Measurements from ENCODE around the gene AGAP1. TPM values are rescaled to one million over a fixed set of nuclear protein-coding genes. Genes with fewer than 3 reads are reported as not detected.

AGAP1 gene
- total and polyA plus RNA-seq, 2 donors (not counting 3 experiments of a cell fraction or from before 2014, with no cell fraction given) = 10.2 to 20.9 TPM

DNA sequence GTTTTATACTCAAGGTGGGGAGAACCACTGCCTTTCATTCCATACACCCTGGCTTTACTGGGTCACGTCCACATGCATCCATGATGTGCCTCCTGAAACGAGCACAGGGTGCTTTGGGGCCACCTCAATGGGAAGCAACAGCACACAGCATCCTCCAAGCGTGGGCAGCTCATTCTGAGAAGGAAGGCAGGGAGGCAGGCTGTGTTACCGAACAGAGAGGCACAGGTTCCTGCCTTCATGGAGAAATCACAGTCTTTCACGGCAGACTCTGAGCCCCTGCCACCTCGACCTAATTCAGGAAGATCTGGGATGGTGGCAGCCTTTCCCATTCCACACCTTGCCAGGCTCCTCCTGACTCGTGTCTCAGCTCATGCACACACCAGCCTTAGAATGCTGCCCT is 544.3 kb downstream of the AGAP1 start:
- POLR2A ChIA-PET = no interaction called here

More for the DNA sequence above, 544.3 kb downstream of the AGAP1 start:
- H3K9ac ChIP-seq (replicated peaks; ENCODE audit: extremely low read depth, insufficient read depth, low read length) = no peak overlapping the region
- no peak overlapping the region for H2AFZ ChIP-seq (ENCODE audit: low read depth, low read length)
- H3K9me3 ChIP-seq (replicated peaks; ENCODE audit: control insufficient read depth, insufficient read depth, low read length) = no peaks in the 10 kb centered on the region
- H3K27ac ChIP-seq (ENCODE audit: insufficient read depth, low read depth, low read length) = no peak overlapping the region
- dilution Hi-C loops (cut with MboI; ENCODE audit: extremely low pct_ligation_motif_present, low sequenced_read_pairs) = no loop called here
- no peaks in the 10 kb centered on the region for H3K36me3 ChIP-seq (ENCODE audit: control insufficient read depth in 2 of 2, extremely low read depth in 1 of 2, insufficient read depth in 2 of 2, low read length in 2 of 2)
- BruUV-seq (replicated peaks) = no TSS peak
- no peak overlapping the region for H3K4me2 ChIP-seq (ENCODE audit: insufficient read depth, low read length)
- no peaks in the 10 kb centered on the region for H3K9me1 ChIP-seq (replicated peaks; ENCODE audit: control insufficient read depth, extremely low read depth, insufficient read depth, low read length)
- intact Hi-C loops (cut with micrococcal nuclease) = no loop called here
- no peaks in the 10 kb centered on the region for H4K20me1 ChIP-seq (replicated peaks; ENCODE audit: control insufficient read depth, extremely low read depth, insufficient read depth, low read length)
- CTCF ChIA-PET = no interaction called here
- H3K79me2 ChIP-seq (ENCODE audit: control insufficient read depth, insufficient read depth, low read length) = no peaks in the 10 kb centered on the region
- DNase-seq (ENCODE audit: low read depth, low spot score) = no peak
- H3K27me3 ChIP-seq (ENCODE audit: control insufficient read depth in 2 of 2, insufficient read depth in 2 of 2, low read length in 2 of 2) = no peaks in the 10 kb centered on the region
- H3K4me1 ChIP-seq (ENCODE audit: control insufficient read depth, extremely low read depth, insufficient read depth, low read length) = no peaks in the 10 kb centered on the region
- no peak for FAIRE-seq
- H3K4me3 ChIP-seq (replicated peaks in 1 of 3; ENCODE audit: insufficient read depth in 1 of 3, low read depth in 1 of 3, low read length in 3 of 3) = no peak overlapping the region
- TF ChIP-seq, protein P1, sequence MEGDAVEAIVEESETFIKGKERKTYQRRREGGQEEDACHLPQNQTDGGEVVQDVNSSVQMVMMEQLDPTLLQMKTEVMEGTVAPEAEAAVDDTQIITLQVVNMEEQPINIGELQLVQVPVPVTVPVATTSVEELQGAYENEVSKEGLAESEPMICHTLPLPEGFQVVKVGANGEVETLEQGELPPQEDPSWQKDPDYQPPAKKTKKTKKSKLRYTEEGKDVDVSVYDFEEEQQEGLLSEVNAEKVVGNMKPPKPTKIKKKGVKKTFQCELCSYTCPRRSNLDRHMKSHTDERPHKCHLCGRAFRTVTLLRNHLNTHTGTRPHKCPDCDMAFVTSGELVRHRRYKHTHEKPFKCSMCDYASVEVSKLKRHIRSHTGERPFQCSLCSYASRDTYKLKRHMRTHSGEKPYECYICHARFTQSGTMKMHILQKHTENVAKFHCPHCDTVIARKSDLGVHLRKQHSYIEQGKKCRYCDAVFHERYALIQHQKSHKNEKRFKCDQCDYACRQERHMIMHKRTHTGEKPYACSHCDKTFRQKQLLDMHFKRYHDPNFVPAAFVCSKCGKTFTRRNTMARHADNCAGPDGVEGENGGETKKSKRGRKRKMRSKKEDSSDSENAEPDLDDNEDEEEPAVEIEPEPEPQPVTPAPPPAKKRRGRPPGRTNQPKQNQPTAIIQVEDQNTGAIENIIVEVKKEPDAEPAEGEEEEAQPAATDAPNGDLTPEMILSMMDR (IDR thresholded peaks at IDR 0.05; ENCODE audit: extremely low read depth in 1 of 2, insufficient read depth in 1 of 2, low read depth in 1 of 2, low read length in 2 of 2) = no peak
- TF ChIP-seq POLR2A (IDR thresholded peaks at IDR 0.05; ENCODE audit: low read depth, low read length) (no peak), GATA2 (IDR thresholded peaks at IDR 0.05; ENCODE audit: insufficient read depth, insufficient read length, low read depth, low read length) (no peak), POLR2AphosphoS5 (IDR thresholded peaks at IDR 0.05; ENCODE audit: insufficient read depth, low read depth, low read length) (no peak), MYC (IDR thresholded peaks at IDR 0.05; ENCODE audit: low read depth, low read length) (no peak), EZH2 (IDR thresholded peaks at IDR 0.05; ENCODE audit: borderline replicate concordance, low read depth, low read length, severe bottlenecking) (no peak), FOS (IDR thresholded peaks at IDR 0.05; ENCODE audit: borderline replicate concordance, insufficient read depth, low read length) (no peak), JUN (IDR thresholded peaks at IDR 0.05; ENCODE audit: borderline replicate concordance, insufficient read depth, insufficient read length, low read depth) (no peak)
- TF ChIP-seq, protein P2, sequence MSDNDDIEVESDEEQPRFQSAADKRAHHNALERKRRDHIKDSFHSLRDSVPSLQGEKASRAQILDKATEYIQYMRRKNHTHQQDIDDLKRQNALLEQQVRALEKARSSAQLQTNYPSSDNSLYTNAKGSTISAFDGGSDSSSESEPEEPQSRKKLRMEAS (IDR thresholded peaks at IDR 0.05; ENCODE audit: insufficient read depth, insufficient read length) = no peak

All from endothelial cell of umbilical vein (primary cell).